A549 (cell line): ENCODE measurements around the gene DNAJB14.

Experiments used
- BHLHE40 ChIP-seq: IDR thresholded peaks from 2 replicates; pipeline ENCODE4 v1.6.1; 2012; ENCODE audit warnings: low read depth, low read length, inconsistent platforms
- CBX2 ChIP-seq: fragments of 200-600 bp; sonication (generic); IDR thresholded peaks from 2 replicates; pipeline ENCODE4 v1.6.1; 2016; ENCODE audit warnings: low read depth, mild to moderate bottlenecking, borderline replicate concordance
- EP300 ChIP-seq, 2 experiments: fragments of >200 bp; sonication (Bioruptor Twin); formaldehyde crosslinking; IDR thresholded peaks; 2 replicates in 1 of 2; 3 replicates in 1 of 2; pipeline ENCODE4 v1.6.1; 2016 to 2017
- HDAC2 ChIP-seq: fragments of 200-600 bp; sonication (generic); IDR thresholded peaks from 2 replicates; pipeline ENCODE4 v1.6.1; 2016
- MAFK ChIP-seq: fragments of 450-650 bp; IDR thresholded peaks from 2 replicates; pipeline ENCODE4 v1.6.1; 2014; ENCODE audit not compliant: partially characterized antibody
- POLR2A ChIP-seq: IDR thresholded peaks from 2 replicates; pipeline ENCODE4 v1.6.1; 2012; ENCODE audit warnings: mild to moderate bottlenecking, low read length
- RFX5 ChIP-seq: fragments of 450-650 bp; IDR thresholded peaks from 2 replicates; pipeline ENCODE4 v1.7.1; 2014; ENCODE audit warnings: antibody characterized with exemption, mild to moderate bottlenecking, moderate library complexity
- TFCP2L1 ChIP-seq: fragments of 250-450 bp; sonication (Bioruptor Pico); IDR thresholded peaks from 2 replicates; pipeline ENCODE4 v1.5.0; 2021; ENCODE audit warnings: mild to moderate bottlenecking
- TP53 ChIP-seq: fragments of 250-450 bp; sonication (Bioruptor Pico); IDR thresholded peaks from 2 replicates; pipeline ENCODE4 v1.5.0; 2021; ENCODE audit warnings: mild to moderate bottlenecking, moderate library complexity
- TF ChIP-seq, protein P1 (sequence below): fragments of >200 bp; sonication (Bioruptor Twin); formaldehyde crosslinking; IDR thresholded peaks from 3 replicates; pipeline ENCODE4 v1.5.1; 2016
- TF ChIP-seq, protein P2 (sequence below): fragments of >200 bp; sonication (Bioruptor Twin); formaldehyde crosslinking; IDR thresholded peaks from 3 replicates; pipeline ENCODE4 v1.6.1; 2016

DNA sequence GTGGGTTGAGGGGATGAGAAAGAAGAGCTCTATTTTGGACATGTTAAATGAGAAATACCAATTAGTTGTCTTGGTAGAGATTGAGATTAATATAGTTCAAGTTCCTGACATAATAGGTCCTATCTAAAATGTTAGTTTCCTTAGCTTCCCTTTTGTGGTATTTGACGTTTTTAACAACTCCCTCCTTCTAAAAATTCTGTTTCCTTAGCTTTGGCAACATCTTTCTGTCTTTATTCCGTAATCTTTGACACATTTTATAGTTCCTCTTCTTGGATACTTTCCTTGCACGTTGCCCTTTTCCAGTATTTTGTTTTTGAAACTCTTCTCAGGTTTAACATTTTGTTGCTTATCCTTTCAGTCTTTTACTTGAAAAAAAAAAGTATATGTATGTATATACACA is 89.1 kb downstream of the DNAJB14 start:
- TF ChIP-seq HDAC2 (no peak), TP53 (CRISPR knock-in tag) (no peak), TFCP2L1 (CRISPR knock-in tag) (no peak), CBX2 (no peak), RFX5 (no peak), EP300 (IDR thresholded peaks at IDR 0.05) (no peak), BHLHE40 (no peak), MAFK (no peak), POLR2A (no peak)
- TF ChIP-seq, protein P1, sequence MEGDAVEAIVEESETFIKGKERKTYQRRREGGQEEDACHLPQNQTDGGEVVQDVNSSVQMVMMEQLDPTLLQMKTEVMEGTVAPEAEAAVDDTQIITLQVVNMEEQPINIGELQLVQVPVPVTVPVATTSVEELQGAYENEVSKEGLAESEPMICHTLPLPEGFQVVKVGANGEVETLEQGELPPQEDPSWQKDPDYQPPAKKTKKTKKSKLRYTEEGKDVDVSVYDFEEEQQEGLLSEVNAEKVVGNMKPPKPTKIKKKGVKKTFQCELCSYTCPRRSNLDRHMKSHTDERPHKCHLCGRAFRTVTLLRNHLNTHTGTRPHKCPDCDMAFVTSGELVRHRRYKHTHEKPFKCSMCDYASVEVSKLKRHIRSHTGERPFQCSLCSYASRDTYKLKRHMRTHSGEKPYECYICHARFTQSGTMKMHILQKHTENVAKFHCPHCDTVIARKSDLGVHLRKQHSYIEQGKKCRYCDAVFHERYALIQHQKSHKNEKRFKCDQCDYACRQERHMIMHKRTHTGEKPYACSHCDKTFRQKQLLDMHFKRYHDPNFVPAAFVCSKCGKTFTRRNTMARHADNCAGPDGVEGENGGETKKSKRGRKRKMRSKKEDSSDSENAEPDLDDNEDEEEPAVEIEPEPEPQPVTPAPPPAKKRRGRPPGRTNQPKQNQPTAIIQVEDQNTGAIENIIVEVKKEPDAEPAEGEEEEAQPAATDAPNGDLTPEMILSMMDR: no peak
- TF ChIP-seq, protein P2, sequence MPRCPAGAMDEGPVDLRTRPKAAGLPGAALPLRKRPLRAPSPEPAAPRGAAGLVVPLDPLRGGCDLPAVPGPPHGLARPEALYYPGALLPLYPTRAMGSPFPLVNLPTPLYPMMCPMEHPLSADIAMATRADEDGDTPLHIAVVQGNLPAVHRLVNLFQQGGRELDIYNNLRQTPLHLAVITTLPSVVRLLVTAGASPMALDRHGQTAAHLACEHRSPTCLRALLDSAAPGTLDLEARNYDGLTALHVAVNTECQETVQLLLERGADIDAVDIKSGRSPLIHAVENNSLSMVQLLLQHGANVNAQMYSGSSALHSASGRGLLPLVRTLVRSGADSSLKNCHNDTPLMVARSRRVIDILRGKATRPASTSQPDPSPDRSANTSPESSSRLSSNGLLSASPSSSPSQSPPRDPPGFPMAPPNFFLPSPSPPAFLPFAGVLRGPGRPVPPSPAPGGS: no peak
